ENCODE results near the gene TVP23C. TPM values are rescaled to one million over a fixed set of nuclear protein-coding genes. Genes with fewer than 3 reads are reported as not detected.

TVP23C gene
- total RNA-seq, 1 donor from 2014 or later, result 9.2 TPM

- DNase-seq (ENCODE audit: low read depth, low spot score), result no peak
- TF ChIP-seq, protein P1, sequence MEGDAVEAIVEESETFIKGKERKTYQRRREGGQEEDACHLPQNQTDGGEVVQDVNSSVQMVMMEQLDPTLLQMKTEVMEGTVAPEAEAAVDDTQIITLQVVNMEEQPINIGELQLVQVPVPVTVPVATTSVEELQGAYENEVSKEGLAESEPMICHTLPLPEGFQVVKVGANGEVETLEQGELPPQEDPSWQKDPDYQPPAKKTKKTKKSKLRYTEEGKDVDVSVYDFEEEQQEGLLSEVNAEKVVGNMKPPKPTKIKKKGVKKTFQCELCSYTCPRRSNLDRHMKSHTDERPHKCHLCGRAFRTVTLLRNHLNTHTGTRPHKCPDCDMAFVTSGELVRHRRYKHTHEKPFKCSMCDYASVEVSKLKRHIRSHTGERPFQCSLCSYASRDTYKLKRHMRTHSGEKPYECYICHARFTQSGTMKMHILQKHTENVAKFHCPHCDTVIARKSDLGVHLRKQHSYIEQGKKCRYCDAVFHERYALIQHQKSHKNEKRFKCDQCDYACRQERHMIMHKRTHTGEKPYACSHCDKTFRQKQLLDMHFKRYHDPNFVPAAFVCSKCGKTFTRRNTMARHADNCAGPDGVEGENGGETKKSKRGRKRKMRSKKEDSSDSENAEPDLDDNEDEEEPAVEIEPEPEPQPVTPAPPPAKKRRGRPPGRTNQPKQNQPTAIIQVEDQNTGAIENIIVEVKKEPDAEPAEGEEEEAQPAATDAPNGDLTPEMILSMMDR (conservative IDR thresholded peaks at IDR 0.05), result no peak
- Mint-ChIP-seq H3K36me3 (ENCODE audit: low read depth) (peaks cover 6% of the 10 kb centered on the region), H3K9me3 (peaks cover under 1% of the 10 kb centered on the region), H3K27me3 (ENCODE audit: low read depth) (no peaks in the 10 kb centered on the region), H3K4me1 (peaks cover 7% of the 10 kb centered on the region), H3K4me3 (no peak overlapping the region), H3K27ac (ENCODE audit: unreplicated experiment) (no peak overlapping the region)
Observed at GRCh38 chr17:15465045-15465701, 98.1 kb downstream of the TVP23C start.

DNA sequence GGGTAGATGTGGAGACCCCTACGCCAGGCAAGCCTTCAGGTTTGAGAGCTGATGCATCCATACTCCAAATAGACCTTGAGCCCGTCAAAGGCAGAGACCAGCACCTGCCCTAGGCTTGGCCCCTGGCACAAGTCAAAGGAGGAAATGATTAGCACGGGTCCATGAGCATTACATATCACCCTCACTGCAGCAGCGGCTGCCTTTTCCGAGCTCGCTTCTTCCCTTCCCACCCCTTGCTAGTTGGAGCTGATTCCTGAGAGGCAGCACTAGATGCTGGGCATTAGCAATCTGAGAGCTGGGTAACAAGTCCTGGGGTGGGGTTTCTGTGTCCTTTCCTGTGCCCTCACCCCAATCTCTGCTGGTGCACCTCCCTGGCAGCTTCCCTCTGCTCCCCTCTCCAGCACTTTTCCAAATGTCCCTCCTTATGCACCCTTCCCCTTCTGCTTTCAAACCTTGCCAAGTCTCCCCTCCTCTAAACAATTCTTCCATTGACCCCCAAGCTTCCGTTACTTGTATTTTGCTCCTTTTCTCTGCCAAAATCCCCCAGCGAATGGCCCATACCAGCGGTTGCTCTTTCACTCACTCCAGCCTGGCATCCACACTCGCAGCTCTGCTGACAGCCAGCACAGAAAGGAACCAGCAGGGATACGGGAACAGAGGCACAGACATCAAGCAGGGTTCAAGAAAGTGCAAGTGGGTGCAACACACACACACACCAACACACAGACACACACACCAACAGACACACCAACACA is 98.9 kb downstream of the TVP23C start:
- Mint-ChIP-seq H3K27ac (ENCODE audit: unreplicated experiment) (no peak overlapping the region), H3K4me3 (no peak overlapping the region), H3K36me3 (ENCODE audit: low read depth) (peaks cover 11% of the 10 kb centered on the region), H3K4me1 (peaks cover 13% of the 10 kb centered on the region), H3K9me3 (peaks cover 4% of the 10 kb centered on the region), H3K27me3 (ENCODE audit: low read depth) (no peaks in the 10 kb centered on the region)
- TF ChIP-seq, protein P1 (conservative IDR thresholded peaks at IDR 0.05), result no peak
- no peak for DNase-seq (ENCODE audit: low read depth, low spot score)

GRCh38 chr17:15462976-15463772 is 100.1 kb downstream of the TVP23C start:
- no peak for DNase-seq (ENCODE audit: low read depth, low spot score)
- Mint-ChIP-seq H3K36me3 (ENCODE audit: low read depth) (peaks cover 12% of the 10 kb centered on the region), H3K4me1 (peaks cover 15% of the 10 kb centered on the region), H3K9me3 (peaks cover 4% of the 10 kb centered on the region), H3K27ac (ENCODE audit: unreplicated experiment) (no peak overlapping the region), H3K4me3 (no peak overlapping the region), H3K27me3 (ENCODE audit: low read depth) (no peaks in the 10 kb centered on the region)
- TF ChIP-seq, protein P1 (conservative IDR thresholded peaks at IDR 0.05), result no peak

- DNase-seq (ENCODE audit: low read depth, low spot score), result peak; percentile 19
- H3K36me3 Mint-ChIP-seq (ENCODE audit: low read depth), result peaks cover 19% of the 10 kb centered on the region
- peaks cover 38% of the 10 kb centered on the region for H3K4me1 Mint-ChIP-seq
- H3K27ac Mint-ChIP-seq (ENCODE audit: unreplicated experiment), result peak overlapping the region; percentile 89
- H3K9me3 Mint-ChIP-seq, result peaks cover 4% of the 10 kb centered on the region
- H3K4me3 Mint-ChIP-seq, result peak overlapping the region; percentile 28
- H3K27me3 Mint-ChIP-seq (ENCODE audit: low read depth), result no peaks in the 10 kb centered on the region
- TF ChIP-seq, protein P1 (conservative IDR thresholded peaks at IDR 0.05), result no peak
Observed at GRCh38 chr17:15457723-15458094, 105.6 kb downstream of the TVP23C start.

DNA sequence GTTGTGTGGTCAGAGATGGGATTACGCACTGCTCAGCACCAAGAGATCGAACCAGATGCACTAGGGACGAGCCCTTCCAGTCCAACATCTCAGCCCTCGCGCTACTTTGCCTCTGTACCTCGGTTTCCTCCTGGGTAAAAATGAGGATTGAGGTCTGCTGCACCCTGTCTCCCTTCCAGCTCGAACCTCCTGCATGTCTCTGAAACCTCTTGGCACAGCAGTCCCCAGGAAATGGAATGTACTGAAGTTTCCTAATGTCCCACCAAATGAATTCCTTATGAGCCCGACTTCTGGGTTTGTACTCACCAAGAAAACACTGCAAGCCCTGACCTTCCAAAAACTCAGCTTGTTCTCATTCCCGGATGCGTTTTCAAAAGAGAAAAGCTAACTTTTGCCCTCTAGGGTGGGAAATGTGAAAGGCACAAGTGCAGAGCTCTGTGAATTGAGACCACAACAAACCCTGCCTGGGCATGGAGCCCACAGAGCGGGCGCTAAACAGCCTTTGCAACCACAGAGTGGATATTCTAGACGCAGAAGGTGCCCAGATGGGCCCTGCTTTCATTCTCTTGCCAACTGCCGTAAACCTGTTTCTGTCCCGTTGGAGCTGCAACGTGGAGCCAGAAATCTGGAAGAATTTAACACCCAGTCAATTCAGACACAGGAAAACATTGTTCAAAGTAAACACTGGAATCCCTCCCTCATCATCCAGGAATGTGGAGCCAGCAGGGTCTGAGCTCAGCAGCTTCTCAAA is 106.1 kb downstream of the TVP23C start:
- peak overlapping the region; percentile 89 for H3K27ac Mint-ChIP-seq (ENCODE audit: unreplicated experiment)
- TF ChIP-seq, protein P1 (conservative IDR thresholded peaks at IDR 0.05), result no peak
- H3K4me1 Mint-ChIP-seq, result peaks cover 38% of the 10 kb centered on the region
- H3K36me3 Mint-ChIP-seq (ENCODE audit: low read depth), result peaks cover 19% of the 10 kb centered on the region
- no peak for DNase-seq (ENCODE audit: low read depth, low spot score)
- peak overlapping the region; percentile 28 for H3K4me3 Mint-ChIP-seq
- H3K27me3 Mint-ChIP-seq (ENCODE audit: low read depth), result no peaks in the 10 kb centered on the region
- H3K9me3 Mint-ChIP-seq, result peaks cover 4% of the 10 kb centered on the region
